ENCODE measurements around the gene CENPN. TPM values are rescaled to one million over a fixed set of nuclear protein-coding genes. Genes with fewer than 3 reads are reported as not detected.

CENPN gene
- total RNA-seq, 1 experiment from 2014 or later: 63.1 TPM

DNA sequence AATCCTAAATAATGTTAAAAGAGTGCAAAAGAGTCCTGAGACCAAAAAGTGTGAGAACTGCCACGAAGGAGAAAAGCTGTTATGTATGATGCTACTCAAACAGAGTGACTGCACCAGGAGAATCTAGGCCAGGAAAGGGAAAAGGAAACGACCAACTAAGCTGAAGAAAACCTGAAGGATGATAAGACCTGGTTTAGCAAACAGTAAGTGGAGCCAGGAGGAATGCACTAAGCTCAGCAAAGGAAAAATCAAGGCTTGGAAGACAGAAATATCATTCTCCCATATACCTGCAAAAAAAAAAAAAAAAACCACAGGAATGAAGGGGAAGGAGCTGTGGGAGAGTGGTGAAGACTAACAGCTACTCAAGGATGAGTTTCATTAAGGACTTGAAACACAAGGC lies 21.4 kb upstream of the CENPN start:
- Histone ChIP-seq H4K20me1 (ENCODE audit: low read length) (no peaks in the 10 kb centered on the region), H3K9me2 (replicated peaks; ENCODE audit: low read length) (no peaks in the 10 kb centered on the region), H3K4me1 (ENCODE audit: insufficient read depth, low read length) (no peaks in the 10 kb centered on the region; the same call in 1 of the 2 replicates), H3K27me3 (ENCODE audit: low read length) (no peaks in the 10 kb centered on the region), H3K9me3 (ENCODE audit: low read length) (no peaks in the 10 kb centered on the region), H3K27ac (ENCODE audit: low read length) (no peak overlapping the region), H3K4me2 (ENCODE audit: low read length) (no peak overlapping the region), H3F3A (ENCODE audit: low read length, unreplicated experiment) (no peaks in the 10 kb centered on the region), H3K36me3 (ENCODE audit: low read depth, low read length) (no peaks in the 10 kb centered on the region; the same call in 1 of the 2 replicates), H3K9ac (ENCODE audit: low read length) (no peak overlapping the region), H3K79me2 (ENCODE audit: low read length) (peaks cover 32% of the 10 kb centered on the region; the same call in 1 of the 2 replicates), H2AFZ (ENCODE audit: low read length) (no peak overlapping the region), H3K4me3 (ENCODE audit: low read length) (no peak overlapping the region)
- intact Hi-C loops (cut with micrococcal nuclease): no loop called here
- ATAC-seq (no peak), DNase-seq (no peak)
- TF ChIP-seq, protein P1, sequence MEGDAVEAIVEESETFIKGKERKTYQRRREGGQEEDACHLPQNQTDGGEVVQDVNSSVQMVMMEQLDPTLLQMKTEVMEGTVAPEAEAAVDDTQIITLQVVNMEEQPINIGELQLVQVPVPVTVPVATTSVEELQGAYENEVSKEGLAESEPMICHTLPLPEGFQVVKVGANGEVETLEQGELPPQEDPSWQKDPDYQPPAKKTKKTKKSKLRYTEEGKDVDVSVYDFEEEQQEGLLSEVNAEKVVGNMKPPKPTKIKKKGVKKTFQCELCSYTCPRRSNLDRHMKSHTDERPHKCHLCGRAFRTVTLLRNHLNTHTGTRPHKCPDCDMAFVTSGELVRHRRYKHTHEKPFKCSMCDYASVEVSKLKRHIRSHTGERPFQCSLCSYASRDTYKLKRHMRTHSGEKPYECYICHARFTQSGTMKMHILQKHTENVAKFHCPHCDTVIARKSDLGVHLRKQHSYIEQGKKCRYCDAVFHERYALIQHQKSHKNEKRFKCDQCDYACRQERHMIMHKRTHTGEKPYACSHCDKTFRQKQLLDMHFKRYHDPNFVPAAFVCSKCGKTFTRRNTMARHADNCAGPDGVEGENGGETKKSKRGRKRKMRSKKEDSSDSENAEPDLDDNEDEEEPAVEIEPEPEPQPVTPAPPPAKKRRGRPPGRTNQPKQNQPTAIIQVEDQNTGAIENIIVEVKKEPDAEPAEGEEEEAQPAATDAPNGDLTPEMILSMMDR (conservative IDR thresholded peaks at IDR 0.05; ENCODE audit: low read depth, low read length): no peak
- TF ChIP-seq EZH2phosphoT487 (IDR thresholded peaks at IDR 0.05; ENCODE audit: borderline replicate concordance, low read length) (no peak), EZH2 (IDR thresholded peaks at IDR 0.05; ENCODE audit: low read length, unreplicated experiment) (no peak)
- ChIA-PET CTCF (no interaction called here), POLR2A (ENCODE audit: unreplicated experiment) (no interaction called here)
- no TSS peak for BruUV-seq (replicated peaks)

DNA sequence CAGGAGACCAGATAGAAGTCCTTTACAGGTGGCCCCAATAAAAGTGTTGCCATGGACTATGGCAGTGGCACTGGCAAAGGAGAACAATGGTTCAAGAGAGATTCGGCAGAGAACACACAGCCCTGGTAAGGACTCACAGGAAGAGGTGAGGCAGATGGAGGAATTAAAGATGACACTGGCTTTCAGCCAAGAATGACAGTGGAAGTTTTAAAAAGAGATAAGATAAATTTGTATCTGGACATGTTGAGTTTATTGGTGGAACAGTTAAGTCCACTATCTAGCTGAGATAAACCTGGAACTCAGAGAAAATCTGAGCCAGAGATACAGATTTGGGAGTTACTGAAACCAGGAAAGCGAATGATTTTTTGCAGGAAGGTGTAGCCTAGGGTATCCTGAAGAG lies 20.5 kb upstream of the CENPN start:
- intact Hi-C loops (cut with micrococcal nuclease): no loop called here
- peaks cover 41% of the 10 kb centered on the region for H3K79me2 ChIP-seq (ENCODE audit: low read length)
- no peaks in the 10 kb centered on the region for H4K20me1 ChIP-seq (ENCODE audit: low read length)
- TF ChIP-seq EZH2 (IDR thresholded peaks at IDR 0.05; ENCODE audit: low read length, unreplicated experiment) (no peak), EZH2phosphoT487 (IDR thresholded peaks at IDR 0.05; ENCODE audit: borderline replicate concordance, low read length) (no peak)
- TF ChIP-seq, protein P1 (conservative IDR thresholded peaks at IDR 0.05; ENCODE audit: low read depth, low read length): no peak
- no peak overlapping the region for H3K4me3 ChIP-seq (ENCODE audit: low read length)
- no peaks in the 10 kb centered on the region; the same call in 1 of the 2 replicates for H3K4me1 ChIP-seq (ENCODE audit: insufficient read depth, low read length)
- CTCF ChIA-PET: no interaction called here
- H2AFZ ChIP-seq (ENCODE audit: low read length): no peak overlapping the region
- H3F3A ChIP-seq (ENCODE audit: low read length, unreplicated experiment): no peaks in the 10 kb centered on the region
- H3K27ac ChIP-seq (ENCODE audit: low read length): no peak overlapping the region
- POLR2A ChIA-PET (ENCODE audit: unreplicated experiment): no interaction called here
- no peak overlapping the region for H3K9ac ChIP-seq (ENCODE audit: low read length)
- no peaks in the 10 kb centered on the region for H3K27me3 ChIP-seq (ENCODE audit: low read length)
- no peak for ATAC-seq
- H3K9me3 ChIP-seq (ENCODE audit: low read length): no peaks in the 10 kb centered on the region
- H3K4me2 ChIP-seq (ENCODE audit: low read length): no peak overlapping the region
- H3K36me3 ChIP-seq (ENCODE audit: low read depth, low read length): peaks cover 2% of the 10 kb centered on the region; the same call in 1 of the 2 replicates
- DNase-seq: no peak
- no TSS peak for BruUV-seq (replicated peaks)
- H3K9me2 ChIP-seq (replicated peaks; ENCODE audit: low read length): no peaks in the 10 kb centered on the region

DNA sequence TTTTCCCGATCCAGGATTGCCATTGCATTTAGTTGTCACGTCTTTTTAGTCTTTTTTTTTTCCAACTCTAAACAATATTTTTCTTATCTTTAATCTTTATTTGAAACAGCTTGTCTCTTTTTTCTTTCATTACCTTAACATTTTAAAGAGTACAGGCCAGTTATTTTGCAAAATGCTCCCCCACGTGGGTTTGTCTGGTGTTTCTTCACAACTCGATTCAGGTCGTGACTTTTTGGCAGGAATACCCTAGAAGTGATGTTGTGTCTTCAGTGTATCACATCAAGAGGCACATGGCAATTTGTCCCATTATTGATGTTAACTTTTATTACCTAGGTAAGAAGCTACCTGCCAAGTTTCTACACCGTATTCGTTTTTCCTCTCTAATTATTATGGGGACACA lies 18.3 kb upstream of the CENPN start:
- no peak overlapping the region for H3K4me2 ChIP-seq (ENCODE audit: low read length)
- no peaks in the 10 kb centered on the region for H3K9me3 ChIP-seq (ENCODE audit: low read length)
- no TSS peak for BruUV-seq (replicated peaks)
- H3K9ac ChIP-seq (ENCODE audit: low read length): no peak overlapping the region
- no peak overlapping the region for H3K4me3 ChIP-seq (ENCODE audit: low read length)
- H3K36me3 ChIP-seq (ENCODE audit: low read depth, low read length): peaks cover 5% of the 10 kb centered on the region; the same call in 1 of the 2 replicates
- no peak overlapping the region for H2AFZ ChIP-seq (ENCODE audit: low read length)
- H3K4me1 ChIP-seq (ENCODE audit: insufficient read depth, low read length): peaks cover under 1% of the 10 kb centered on the region; the same call in 1 of the 2 replicates
- H4K20me1 ChIP-seq (ENCODE audit: low read length): no peaks in the 10 kb centered on the region
- TF ChIP-seq, protein P1 (conservative IDR thresholded peaks at IDR 0.05; ENCODE audit: low read depth, low read length): no peak
- TF ChIP-seq EZH2phosphoT487 (IDR thresholded peaks at IDR 0.05; ENCODE audit: borderline replicate concordance, low read length) (no peak), EZH2 (IDR thresholded peaks at IDR 0.05; ENCODE audit: low read length, unreplicated experiment) (no peak)
- DNase-seq (no peak), ATAC-seq (no peak)
- H3K27me3 ChIP-seq (ENCODE audit: low read length): no peaks in the 10 kb centered on the region
- H3K79me2 ChIP-seq (ENCODE audit: low read length): peaks cover 58% of the 10 kb centered on the region
- ChIA-PET POLR2A (ENCODE audit: unreplicated experiment) (no interaction called here), CTCF (no interaction called here)
- H3K27ac ChIP-seq (ENCODE audit: low read length): no peak overlapping the region
- no peaks in the 10 kb centered on the region for H3K9me2 ChIP-seq (replicated peaks; ENCODE audit: low read length)
- intact Hi-C loops (cut with micrococcal nuclease): no loop called here
- H3F3A ChIP-seq (ENCODE audit: low read length, unreplicated experiment): no peaks in the 10 kb centered on the region
